HepG2 (cell line): ENCODE data around the gene CDH1. TPM values are rescaled to one million over a fixed set of nuclear protein-coding genes. Genes with fewer than 3 reads are reported as not detected.

Source experiments
- EP300 ChIP-seq, 3 experiments: sonication (generic) in 1 of 3; formaldehyde crosslinking in 1 of 3; IDR thresholded peaks; 2 replicates each; pipeline versions ENCODE4 v1.5.1 to v1.6.1; 2011 to 2020; ENCODE audit warnings: low read depth in 2 of 3, low read length in 2 of 3, borderline replicate concordance in 1 of 3, improper control_type of control experiment in 1 of 3, mild to moderate bottlenecking in 1 of 3, missing genetic modification reagents in 1 of 3, moderate library complexity in 1 of 3
- FOXO1 ChIP-seq: sonication (generic); formaldehyde crosslinking; IDR thresholded peaks from 2 replicates; pipeline ENCODE4 v1.4.0; 2020; ENCODE audit warnings: missing genetic modification reagents
- HOXA3 ChIP-seq: sonication (generic); formaldehyde crosslinking; IDR thresholded peaks from 2 replicates; pipeline ENCODE4 v1.5.0; 2020; ENCODE audit warnings: missing genetic modification reagents
- KLF12 ChIP-seq: sonication (generic); formaldehyde crosslinking; IDR thresholded peaks from 2 replicates; pipeline ENCODE4 v1.4.0; 2020; ENCODE audit warnings: missing genetic modification reagents, borderline replicate concordance
- NR1H2 ChIP-seq: sonication (generic); formaldehyde crosslinking; IDR thresholded peaks from 2 replicates; pipeline ENCODE4 v1.8.1; 2022; ENCODE audit warnings: low read depth, missing genetic modification reagents, borderline replicate concordance
- NRL ChIP-seq: sonication (generic); formaldehyde crosslinking; IDR thresholded peaks from 2 replicates; pipeline ENCODE4 v1.5.0; 2020; ENCODE audit warnings: missing genetic modification reagents, mild to moderate bottlenecking, moderate library complexity, borderline replicate concordance
- SALL1 ChIP-seq: sonication (generic); formaldehyde crosslinking; IDR thresholded peaks from 2 replicates; pipeline ENCODE4 v1.8.0; 2022; ENCODE audit warnings: mild to moderate bottlenecking, missing genetic modification reagents
- TBX2 ChIP-seq: sonication (generic); formaldehyde crosslinking; IDR thresholded peaks from 2 replicates; pipeline ENCODE4 v1.5.0; 2020; ENCODE audit warnings: missing genetic modification reagents, mild to moderate bottlenecking, borderline replicate concordance
- XRCC5 ChIP-seq: fragments of 200-400 bp; formaldehyde crosslinking; optimal IDR thresholded peaks from 2 replicates; pipeline ENCODE3; 2017; ENCODE audit warnings: mild to moderate bottlenecking, low read length
- ZEB1 ChIP-seq: IDR thresholded peaks from 2 replicates; pipeline ENCODE4 v1.6.1; 2012; ENCODE audit warnings: mild to moderate bottlenecking, low read depth, inconsistent platforms; ENCODE audit not compliant: insufficient replicate concordance
- ZNF136 ChIP-seq: sonication (generic); formaldehyde crosslinking; IDR thresholded peaks from 2 replicates; pipeline ENCODE4 v1.8.1; 2022; ENCODE audit warnings: low read depth, mild to moderate bottlenecking, moderate library complexity, missing genetic modification reagents
- ZNF333 ChIP-seq: sonication (generic); formaldehyde crosslinking; IDR thresholded peaks from 2 replicates; pipeline ENCODE4 v1.4.0; 2020; ENCODE audit warnings: mild to moderate bottlenecking, missing genetic modification reagents, borderline replicate concordance
- ZNF552 ChIP-seq: sonication (generic); formaldehyde crosslinking; IDR thresholded peaks from 2 replicates; pipeline ENCODE4 v1.9.0; 2022; ENCODE audit warnings: missing genetic modification reagents, mild to moderate bottlenecking, borderline replicate concordance
- ZNF782 ChIP-seq: sonication (generic); formaldehyde crosslinking; IDR thresholded peaks from 2 replicates; pipeline ENCODE4 v1.4.0; 2020; ENCODE audit warnings: missing genetic modification reagents, mild to moderate bottlenecking, borderline replicate concordance
- ZNF792 ChIP-seq: IDR thresholded peaks from 2 replicates; pipeline ENCODE4 v1.6.1; 2016
- polyA plus RNA-seq, 8 experiments: library from polyadenylated mRNA; depleted of rRNA in 3 of 8; stranded (reverse) in 7 of 8; unstranded in 1 of 8; fragments of >200 nt; fragmentation: Illumina TruSeq in 4 of 8; extraction: Trizol in 4 of 8; gene quantifications; 2 replicates each; pipeline versions ENCODE4 v1.2.1 to v1.2.3, GENCODE V29; 2011 to 2016; ENCODE audit warnings: low read depth in 4 of 8, missing spikeins in 1 of 8, mixed read lengths in 1 of 8; ENCODE audit not compliant: insufficient read depth in 1 of 8
- total RNA-seq, 5 experiments: library from RNA; depleted of rRNA; stranded (reverse); fragments of >200 nt; fragmentation: Illumina TruSeq; extraction: Trizol; gene quantifications; 2 replicates each; pipeline ENCODE4 v1.2.3, GENCODE V29; 2016; ENCODE audit warnings: low read depth in 1 of 5
- TF ChIP-seq, protein P1 (sequence below): sonication (generic); formaldehyde crosslinking; IDR thresholded peaks from 2 replicates; pipeline ENCODE4 v1.5.1; 2020; ENCODE audit warnings: mild to moderate bottlenecking, missing genetic modification reagents, moderate library complexity
- TF ChIP-seq, protein P2 (sequence below): sonication (generic); formaldehyde crosslinking; IDR thresholded peaks from 2 replicates; pipeline ENCODE4 v1.5.0; 2020; ENCODE audit warnings: missing genetic modification reagents, mild to moderate bottlenecking, borderline replicate concordance
- TF ChIP-seq, protein P3 (sequence below): sonication (generic); formaldehyde crosslinking; IDR thresholded peaks from 2 replicates; pipeline ENCODE4 v1.5.1; 2020; ENCODE audit warnings: mild to moderate bottlenecking, missing genetic modification reagents
- TF ChIP-seq, protein P4 (sequence below): IDR thresholded peaks from 2 replicates; pipeline ENCODE4 v1.6.1; 2016; ENCODE audit warnings: missing compliant biosample characterization, missing genetic modification reagents, borderline replicate concordance

CDH1 gene
- total and polyA plus RNA-seq, 2 of the 13 experiments (the other 11 are each of a cell fraction or from before 2014, with no cell fraction given), result 0.95 to 9.8 TPM

DNA sequence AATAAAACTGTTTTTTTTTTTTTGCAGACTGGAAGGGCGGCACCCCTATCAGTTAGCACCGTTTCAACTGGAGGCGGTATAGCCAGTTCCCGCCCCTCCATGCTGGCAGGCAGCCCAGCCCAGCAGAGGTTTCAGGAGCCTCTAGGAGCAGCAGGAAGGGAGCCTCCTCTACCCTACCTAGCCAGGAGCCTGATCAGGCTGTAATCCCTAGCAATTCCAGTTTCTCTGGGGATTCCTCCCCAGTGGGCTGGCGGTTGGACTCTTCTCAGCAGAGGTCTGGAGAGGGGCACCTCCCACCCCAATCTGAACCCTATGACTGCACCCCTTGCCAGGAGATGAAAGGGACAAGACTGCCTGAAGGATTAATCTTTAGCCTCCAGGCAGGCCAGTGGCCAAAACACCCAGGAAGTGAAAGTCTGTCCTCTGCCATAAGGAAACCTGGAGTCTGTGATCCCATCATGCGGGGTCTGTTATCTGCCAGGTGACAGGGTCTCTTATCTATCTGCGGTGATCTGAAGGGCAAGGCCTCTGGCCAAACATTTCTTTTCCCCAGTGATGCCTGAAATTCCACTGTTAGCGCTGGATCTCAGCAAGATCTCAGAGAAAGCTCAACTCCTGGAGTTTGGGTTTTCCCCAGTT, 4.9 kb upstream of the CDH1 start (continued):
- TF ChIP-seq, protein P1, sequence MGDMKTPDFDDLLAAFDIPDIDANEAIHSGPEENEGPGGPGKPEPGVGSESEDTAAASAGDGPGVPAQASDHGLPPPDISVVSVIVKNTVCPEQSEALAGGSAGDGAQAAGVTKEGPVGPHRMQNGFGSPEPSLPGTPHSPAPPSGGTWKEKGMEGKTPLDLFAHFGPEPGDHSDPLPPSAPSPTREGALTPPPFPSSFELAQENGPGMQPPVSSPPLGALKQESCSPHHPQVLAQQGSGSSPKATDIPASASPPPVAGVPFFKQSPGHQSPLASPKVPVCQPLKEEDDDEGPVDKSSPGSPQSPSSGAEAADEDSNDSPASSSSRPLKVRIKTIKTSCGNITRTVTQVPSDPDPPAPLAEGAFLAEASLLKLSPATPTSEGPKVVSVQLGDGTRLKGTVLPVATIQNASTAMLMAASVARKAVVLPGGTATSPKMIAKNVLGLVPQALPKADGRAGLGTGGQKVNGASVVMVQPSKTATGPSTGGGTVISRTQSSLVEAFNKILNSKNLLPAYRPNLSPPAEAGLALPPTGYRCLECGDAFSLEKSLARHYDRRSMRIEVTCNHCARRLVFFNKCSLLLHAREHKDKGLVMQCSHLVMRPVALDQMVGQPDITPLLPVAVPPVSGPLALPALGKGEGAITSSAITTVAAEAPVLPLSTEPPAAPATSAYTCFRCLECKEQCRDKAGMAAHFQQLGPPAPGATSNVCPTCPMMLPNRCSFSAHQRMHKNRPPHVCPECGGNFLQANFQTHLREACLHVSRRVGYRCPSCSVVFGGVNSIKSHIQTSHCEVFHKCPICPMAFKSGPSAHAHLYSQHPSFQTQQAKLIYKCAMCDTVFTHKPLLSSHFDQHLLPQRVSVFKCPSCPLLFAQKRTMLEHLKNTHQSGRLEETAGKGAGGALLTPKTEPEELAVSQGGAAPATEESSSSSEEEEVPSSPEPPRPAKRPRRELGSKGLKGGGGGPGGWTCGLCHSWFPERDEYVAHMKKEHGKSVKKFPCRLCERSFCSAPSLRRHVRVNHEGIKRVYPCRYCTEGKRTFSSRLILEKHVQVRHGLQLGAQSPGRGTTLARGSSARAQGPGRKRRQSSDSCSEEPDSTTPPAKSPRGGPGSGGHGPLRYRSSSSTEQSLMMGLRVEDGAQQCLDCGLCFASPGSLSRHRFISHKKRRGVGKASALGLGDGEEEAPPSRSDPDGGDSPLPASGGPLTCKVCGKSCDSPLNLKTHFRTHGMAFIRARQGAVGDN, result peak; percentile 33
- TF ChIP-seq, protein P2, sequence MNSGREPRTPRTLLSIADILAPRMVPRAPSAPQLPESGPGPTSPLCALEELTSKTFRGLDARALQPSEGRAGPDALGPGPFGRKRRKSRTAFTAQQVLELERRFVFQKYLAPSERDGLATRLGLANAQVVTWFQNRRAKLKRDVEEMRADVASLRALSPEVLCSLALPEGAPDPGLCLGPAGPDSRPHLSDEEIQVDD, result no peak
- TF ChIP-seq TBX2, result peak; percentile 39; the same call in 1 of the 2 replicates
- TF ChIP-seq FOXO1 (CRISPR knock-in tag), result 0 out of 2 replicates have a peak, but pooled peaks have one; percentile 29
- peak; percentile 42; the same call in 1 of the 2 replicates for TF ChIP-seq ZNF552 (CRISPR knock-in tag)
- TF ChIP-seq ZNF333 (CRISPR knock-in tag), result no peak
- 0 out of 2 replicates have a peak, but pooled peaks have one; percentile 29 for TF ChIP-seq HOXA3
- no peak for TF ChIP-seq NR1H2 (CRISPR knock-in tag)
- 0 out of 2 replicates have a peak, but pooled peaks have one; percentile 29 for TF ChIP-seq ZNF792 (CRISPR knock-in tag)
- TF ChIP-seq, protein P3, sequence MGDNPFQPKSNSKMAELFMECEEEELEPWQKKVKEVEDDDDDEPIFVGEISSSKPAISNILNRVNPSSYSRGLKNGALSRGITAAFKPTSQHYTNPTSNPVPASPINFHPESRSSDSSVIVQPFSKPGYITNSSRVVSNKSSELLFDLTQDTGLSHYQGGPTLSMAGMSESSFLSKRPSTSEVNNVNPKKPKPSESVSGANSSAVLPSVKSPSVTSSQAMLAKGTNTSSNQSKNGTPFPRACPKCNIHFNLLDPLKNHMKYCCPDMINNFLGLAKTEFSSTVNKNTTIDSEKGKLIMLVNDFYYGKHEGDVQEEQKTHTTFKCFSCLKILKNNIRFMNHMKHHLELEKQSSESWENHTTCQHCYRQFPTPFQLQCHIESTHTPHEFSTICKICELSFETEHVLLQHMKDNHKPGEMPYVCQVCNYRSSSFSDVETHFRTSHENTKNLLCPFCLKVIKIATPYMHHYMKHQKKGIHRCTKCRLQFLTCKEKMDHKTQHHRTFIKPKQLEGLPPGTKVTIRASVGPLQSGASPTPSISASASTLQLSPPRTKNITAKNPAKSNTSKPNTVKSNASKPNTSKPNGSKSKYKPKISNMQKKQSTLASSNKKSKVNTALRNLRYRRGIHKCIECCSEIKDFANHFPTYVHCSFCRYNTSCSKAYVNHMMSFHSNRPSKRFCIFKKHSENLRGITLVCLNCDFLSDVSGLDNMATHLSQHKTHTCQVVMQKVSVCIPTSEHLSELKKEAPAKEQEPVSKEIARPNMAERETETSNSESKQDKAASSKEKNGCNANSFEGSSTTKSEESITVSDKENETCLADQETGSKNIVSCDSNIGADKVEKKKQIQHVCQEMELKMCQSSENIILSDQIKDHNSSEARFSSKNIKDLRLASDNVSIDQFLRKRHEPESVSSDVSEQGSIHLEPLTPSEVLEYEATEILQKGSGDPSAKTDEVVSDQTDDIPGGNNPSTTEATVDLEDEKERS, result 0 out of 2 replicates have a peak, but pooled peaks have one; percentile 27
- 0 out of 2 replicates have a peak, but pooled peaks have one; percentile 17 for TF ChIP-seq ZNF782
- peak; percentile 82 for TF ChIP-seq XRCC5
- peak in 1 of 2 experiments; percentile 21; a peak in 1 of 4 replicates for TF ChIP-seq EP300 (IDR thresholded peaks at IDR 0.05; ENCODE audit: low read depth in 2 of 2, low read length in 2 of 2)
- no peak for TF ChIP-seq EP300 (CRISPR knock-in tag; IDR thresholded peaks at IDR 0.05; ENCODE audit: borderline replicate concordance)
- TF ChIP-seq SALL1 (CRISPR knock-in tag), result peak; percentile 18; the same call in 1 of the 2 replicates
- TF ChIP-seq ZEB1, result peak; percentile 2
- TF ChIP-seq ZNF136 (CRISPR knock-in tag), result no peak
- TF ChIP-seq NRL (CRISPR knock-in tag), result peak; percentile 23; the same call in 1 of the 2 replicates
- TF ChIP-seq, protein P4, sequence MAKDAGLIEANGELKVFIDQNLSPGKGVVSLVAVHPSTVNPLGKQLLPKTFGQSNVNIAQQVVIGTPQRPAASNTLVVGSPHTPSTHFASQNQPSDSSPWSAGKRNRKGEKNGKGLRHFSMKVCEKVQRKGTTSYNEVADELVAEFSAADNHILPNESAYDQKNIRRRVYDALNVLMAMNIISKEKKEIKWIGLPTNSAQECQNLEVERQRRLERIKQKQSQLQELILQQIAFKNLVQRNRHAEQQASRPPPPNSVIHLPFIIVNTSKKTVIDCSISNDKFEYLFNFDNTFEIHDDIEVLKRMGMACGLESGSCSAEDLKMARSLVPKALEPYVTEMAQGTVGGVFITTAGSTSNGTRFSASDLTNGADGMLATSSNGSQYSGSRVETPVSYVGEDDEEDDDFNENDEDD (CRISPR knock-in tag), result peak; percentile 53; the same call in 1 of the 2 replicates
- TF ChIP-seq KLF12 (CRISPR knock-in tag), result peak; percentile 81; the same call in 1 of the 2 replicates
